Left hindlimb (tissue), 1 donor: ENCODE data around the gene CCDC169.
A peak's percentile ranks its signal among the peaks of the same experiment; 100 is the strongest.
"Not testable (repeated sequence)": the region's sequence is repeated elsewhere in the genome, so short reads cannot be mapped to it uniquely, and the experiment has no call there.

ENCODE experiments used
- DNase-seq: peaks from one replicate; pipeline ENCODE4 v3.0.0-alpha.2; 2018

The CCDC169 gene

DNA sequence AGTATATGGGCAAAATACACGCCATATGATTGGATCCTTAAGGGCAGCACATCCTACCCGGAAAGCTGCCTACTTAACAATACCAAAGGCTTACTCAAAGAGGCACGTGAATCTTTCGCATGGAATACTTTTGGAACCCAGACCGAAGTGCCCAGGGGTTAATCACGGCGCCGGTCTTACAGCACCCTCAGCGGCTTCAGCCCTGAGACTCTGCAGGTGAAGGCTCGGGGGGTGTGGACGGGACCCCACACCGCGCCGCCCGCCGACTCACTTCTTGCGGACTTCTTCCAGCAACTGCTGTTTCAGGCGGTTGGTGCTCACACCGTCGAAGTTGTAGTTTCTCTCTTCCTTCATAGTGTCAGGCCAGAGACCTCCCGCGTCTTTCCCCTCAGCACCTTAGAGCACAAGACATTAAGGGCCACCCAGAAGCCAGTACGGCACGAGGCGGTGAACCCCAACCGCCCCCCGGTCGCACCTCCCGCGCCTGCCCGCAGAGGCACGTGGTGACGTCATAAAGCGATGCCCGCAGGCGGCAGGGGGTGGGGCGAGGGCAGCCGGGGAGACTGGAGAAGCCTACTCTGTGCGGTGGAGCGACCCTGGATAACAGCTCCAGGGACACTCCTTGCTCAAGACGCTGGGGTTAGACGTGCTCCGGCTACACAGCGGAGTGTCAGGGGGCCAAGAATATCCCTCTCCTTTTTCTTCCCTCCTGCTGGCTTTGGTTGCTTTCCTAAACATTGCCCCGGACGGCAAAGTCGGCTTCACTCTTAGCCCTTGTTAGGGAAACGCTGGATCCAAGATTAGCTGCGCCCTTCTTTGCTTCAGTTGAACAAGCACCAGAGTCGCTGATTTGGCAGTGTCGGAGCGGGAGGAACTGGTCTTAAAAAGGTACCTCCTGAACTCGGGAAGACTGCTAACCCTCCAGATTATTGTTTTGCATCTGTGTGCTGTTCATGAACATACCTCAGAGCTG, at the start of gene CCDC169:
Gene CCDC169, minus strand, starts transcription at position 449 of the 973 bp plus-strand sequence. Its CDS starts 95 bp downstream, at position 354.
- DNase-seq: peak; percentile 77

GRCh38 chr13:36346222-36347083, 48.8 kb upstream of the CCDC169 start, which contains the start of gene SPART:
TSS of gene SPART (minus strand) at chr13:36346394. CDS start at chr13:36335830, 10,564 bp downstream.
- peak; percentile 92 for DNase-seq

- peak; percentile 84 for DNase-seq
Measured at GRCh38 chr13:36345438-36346221, 48.0 kb upstream of the CCDC169 start.

DNA sequence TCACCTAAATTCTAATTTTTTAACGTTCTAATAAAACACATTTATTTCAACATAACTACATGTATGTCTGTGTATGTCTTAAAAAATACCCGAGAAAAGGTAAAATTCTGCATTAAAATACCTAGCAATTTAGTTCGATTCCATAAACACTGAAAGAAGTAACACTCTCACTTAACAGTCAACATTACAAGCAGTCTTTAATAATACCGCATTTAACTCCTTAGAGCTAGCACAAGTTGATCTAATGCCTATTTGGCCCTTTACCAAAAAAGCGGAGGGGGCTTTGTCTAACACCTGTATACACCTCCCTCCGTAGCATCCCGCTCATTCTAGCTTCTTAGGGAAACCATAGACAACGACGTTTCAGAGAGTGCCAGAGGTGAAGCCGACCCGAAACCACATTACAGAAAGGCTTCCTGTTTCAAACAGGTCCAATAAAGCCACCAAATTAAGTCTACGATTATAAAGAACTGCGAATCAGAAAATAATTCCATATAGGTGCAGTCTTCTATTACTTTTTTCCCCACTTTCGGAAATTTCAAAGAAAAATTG, 47.3 kb upstream of the CCDC169 start:
- DNase-seq: no peak

GRCh38 chr13:36344173-36344572, 46.6 kb upstream of the CCDC169 start:
- no peak for DNase-seq

GRCh38 chr13:36343766-36344165, 46.2 kb upstream of the CCDC169 start:
- DNase-seq: no peak

GRCh38 chr13:36342715-36343114, 45.1 kb upstream of the CCDC169 start:
- DNase-seq: no peak

DNA sequence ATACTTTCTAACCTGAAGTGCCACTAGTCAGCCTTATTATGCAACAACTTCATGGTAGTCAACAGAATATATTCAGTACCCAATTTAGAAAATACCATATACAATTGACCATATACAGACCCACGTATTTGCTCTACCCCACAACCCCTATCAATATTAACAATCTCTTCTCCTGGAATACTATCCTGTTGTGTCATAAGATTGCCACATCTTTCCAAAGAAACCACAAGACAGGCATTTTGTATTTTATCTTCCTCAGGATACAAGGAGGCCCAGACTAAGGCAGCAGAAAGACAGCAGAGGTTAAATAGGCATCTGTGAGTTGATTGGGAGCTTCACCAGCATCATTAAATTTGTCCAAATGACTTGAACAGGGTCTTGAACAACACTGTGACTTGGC, 44.1 kb upstream of the CCDC169 start:
- DNase-seq: no peak

- no peak for DNase-seq
Measured at GRCh38 chr13:36339600-36340155, 42.1 kb upstream of the CCDC169 start.

GRCh38 chr13:36337938-36338641, 40.5 kb upstream of the CCDC169 start:
- no peak for DNase-seq

- no peak for DNase-seq
Measured at GRCh38 chr13:36332986-36333385, 35.4 kb upstream of the CCDC169 start.

GRCh38 chr13:36332255-36332654, 34.6 kb upstream of the CCDC169 start:
- DNase-seq: not testable (repeated sequence)

DNA sequence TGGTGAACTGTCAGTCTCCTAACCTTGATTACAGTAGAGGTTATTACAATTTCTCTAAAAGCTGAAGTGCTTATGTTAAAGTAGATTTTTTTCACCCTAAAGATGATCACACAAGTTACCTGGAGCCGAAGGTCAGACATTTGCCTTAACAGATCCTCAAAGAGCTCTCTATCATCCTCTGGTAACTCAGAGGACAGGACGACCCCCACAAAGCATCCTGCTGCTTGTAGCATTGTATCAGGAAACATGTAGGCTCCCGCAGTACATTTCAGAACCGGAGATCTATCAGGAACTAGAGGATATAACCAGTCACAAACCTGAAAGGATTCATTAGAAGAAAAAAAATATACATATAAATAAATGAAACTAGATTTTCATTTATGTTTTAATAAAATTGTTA, 33.7 kb upstream of the CCDC169 start:
- DNase-seq: no peak

GRCh38 chr13:36329361-36329760, 31.7 kb upstream of the CCDC169 start:
- no peak for DNase-seq

GRCh38 chr13:36328821-36329220, 31.2 kb upstream of the CCDC169 start:
- no peak for DNase-seq

DNA sequence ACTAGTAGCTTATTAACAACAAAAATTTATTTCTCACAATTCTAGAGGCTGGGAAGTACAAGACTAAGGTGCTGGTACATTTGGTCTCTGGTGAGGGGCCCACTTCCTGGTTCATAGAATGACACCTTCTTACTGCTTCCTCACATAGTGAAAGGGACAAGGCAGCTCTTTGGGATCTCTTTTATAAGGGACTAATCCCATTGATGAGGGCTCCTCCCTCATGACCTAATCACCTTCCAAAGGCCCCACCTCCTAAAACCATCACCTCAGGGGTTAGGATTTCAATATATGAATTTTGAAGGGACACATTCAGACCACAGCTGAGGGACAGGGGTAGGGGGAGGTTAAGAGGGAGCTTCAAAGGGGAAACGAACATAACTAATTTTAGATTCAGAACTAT, 28.3 kb upstream of the CCDC169 start:
- no peak for DNase-seq

DNA sequence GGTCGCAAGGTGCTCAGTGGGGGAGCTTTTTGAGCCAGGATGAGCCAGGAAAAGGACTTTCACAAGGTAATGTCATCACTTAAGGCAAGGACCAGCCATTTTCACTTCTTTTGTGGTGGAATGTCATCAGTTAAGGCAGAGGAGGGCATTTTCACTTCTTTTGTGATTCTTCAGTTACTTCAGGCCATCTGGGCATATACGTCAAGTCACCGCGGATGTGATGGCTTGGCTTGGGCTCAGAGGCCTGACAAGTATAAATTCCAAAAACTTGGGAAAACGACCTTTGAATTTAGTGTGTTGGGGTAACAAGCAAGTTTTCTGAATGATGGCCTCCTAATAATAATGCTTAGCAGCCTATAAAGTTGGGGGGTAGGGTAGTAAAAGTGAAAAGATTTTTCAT, 27.3 kb upstream of the CCDC169 start:
- DNase-seq: not testable (repeated sequence)

GRCh38 chr13:36323951-36324566, 26.4 kb upstream of the CCDC169 start:
- no peak for DNase-seq

GRCh38 chr13:36323408-36323807, 25.8 kb upstream of the CCDC169 start:
- no peak for DNase-seq

DNA sequence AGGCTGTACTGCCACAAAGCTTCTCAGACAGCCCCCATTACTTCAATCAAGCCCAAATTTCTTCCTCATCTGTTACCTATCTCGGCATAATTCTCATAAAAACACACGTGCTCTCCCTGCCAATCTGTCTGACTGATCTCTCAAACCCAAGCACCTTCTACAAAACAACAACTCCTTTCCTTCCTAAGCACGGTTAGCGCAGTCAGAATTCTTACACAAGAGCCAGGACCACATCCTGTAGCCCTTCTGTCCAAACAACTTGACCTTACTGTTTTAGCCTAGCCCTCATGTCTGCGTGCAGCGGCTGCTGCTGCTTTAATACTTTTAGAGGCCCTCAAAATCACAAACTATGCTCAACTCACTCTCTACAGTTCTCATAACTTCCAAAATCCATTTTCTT, 22.2 kb upstream of the CCDC169 start:
- not testable (repeated sequence) for DNase-seq
